ENCODE data around the gene AFAP1L1. TPM values are rescaled to one million over a fixed set of nuclear protein-coding genes. Genes with fewer than 3 reads are reported as not detected.

The AFAP1L1 gene
- total and polyA plus RNA-seq, 2 of the 13 experiments (the other 11 are each of a cell fraction or from before 2014, with no cell fraction given) = 0.38 to 1.0 TPM

GRCh38 chr5:149381986-149382338, 110.3 kb downstream of the AFAP1L1 start (continued):
- TF ChIP-seq HNF4A (CRISPR knock-in tag; IDR thresholded peaks at IDR 0.05) = peak; percentile 50; the same call in 1 of the 2 replicates
- no peak for TF ChIP-seq ZNF800 (CRISPR knock-in tag; IDR thresholded peaks at IDR 0.05)
- TF ChIP-seq MYNN (CRISPR knock-in tag; IDR thresholded peaks at IDR 0.05; ENCODE audit: low read depth) = no peak
- 0 out of 2 replicates have a peak, but pooled peaks have one; percentile 36 for TF ChIP-seq ZNF331 (CRISPR knock-in tag; IDR thresholded peaks at IDR 0.05)
- no peak for TF ChIP-seq NFIC (IDR thresholded peaks at IDR 0.05; ENCODE audit: low read length)
- no peak for TF ChIP-seq SNRNP70 (IDR thresholded peaks at IDR 0.05; ENCODE audit: low read depth, low read length)
- TF ChIP-seq ZSCAN21 (CRISPR knock-in tag; IDR thresholded peaks at IDR 0.05; ENCODE audit: borderline replicate concordance) = 0 out of 2 replicates have a peak, but pooled peaks have one; percentile 6
- TF ChIP-seq NR2F6 (IDR thresholded peaks at IDR 0.05) = peak; percentile 35; the same call in 1 of the 2 replicates
- TF ChIP-seq NR2F6 (CRISPR knock-in tag; IDR thresholded peaks at IDR 0.05) = peak; percentile 60
- no peak for TF ChIP-seq FOXP1 (IDR thresholded peaks at IDR 0.05)
- no peak for TF ChIP-seq FOXP1 (CRISPR knock-in tag; IDR thresholded peaks at IDR 0.05)
- TF ChIP-seq POGZ (CRISPR knock-in tag; IDR thresholded peaks at IDR 0.05) = 0 out of 2 replicates have a peak, but pooled peaks have one; percentile 39
- TF ChIP-seq MED1 (CRISPR knock-in tag; IDR thresholded peaks at IDR 0.05) = peak; percentile 51; the same call in 1 of the 2 replicates
- no peak for TF ChIP-seq SRSF9 (IDR thresholded peaks at IDR 0.05; ENCODE audit: borderline replicate concordance, insufficient read depth, low read depth, low read length, poor library complexity, severe bottlenecking)
- peak; percentile 46; the same call in 1 of the 2 replicates for TF ChIP-seq NRL (CRISPR knock-in tag; IDR thresholded peaks at IDR 0.05; ENCODE audit: borderline replicate concordance)
- peak; percentile 65 to 79; a peak in 3 of 4 replicates for TF ChIP-seq HMGXB4 (CRISPR knock-in tag; IDR thresholded peaks at IDR 0.05; ENCODE audit: borderline replicate concordance in 1 of 2, low read depth in 1 of 2)
- peak; percentile 62; the same call in 1 of the 2 replicates for TF ChIP-seq RXRB (CRISPR knock-in tag; IDR thresholded peaks at IDR 0.05; ENCODE audit: borderline replicate concordance)
- TF ChIP-seq NFE2L2 (IDR thresholded peaks at IDR 0.05; ENCODE audit: low read length) = no peak
- no peak for TF ChIP-seq ZNF512 (CRISPR knock-in tag; IDR thresholded peaks at IDR 0.05)
- no peak for TF ChIP-seq POLR2AphosphoS2 (IDR thresholded peaks at IDR 0.05; ENCODE audit: low read depth, low read length)
- TF ChIP-seq SAP130 (CRISPR knock-in tag; IDR thresholded peaks at IDR 0.05; ENCODE audit: low read depth) = peak; percentile 27; the same call in 1 of the 2 replicates
- no peak for TF ChIP-seq ZNF670 (CRISPR knock-in tag; IDR thresholded peaks at IDR 0.05; ENCODE audit: borderline replicate concordance)
- no peak for TF ChIP-seq ZNF230 (CRISPR knock-in tag; IDR thresholded peaks at IDR 0.05)
- TF ChIP-seq POLR2G (IDR thresholded peaks at IDR 0.05; ENCODE audit: low read depth, low read length) = no peak
- TF ChIP-seq ZNF740 (CRISPR knock-in tag; IDR thresholded peaks at IDR 0.05) = no peak
- TF ChIP-seq FOSL2 (CRISPR knock-in tag; IDR thresholded peaks at IDR 0.05) = no peak
- TF ChIP-seq TSC22D2 (CRISPR knock-in tag; IDR thresholded peaks at IDR 0.05; ENCODE audit: borderline replicate concordance) = no peak
- TF ChIP-seq MIXL1 (CRISPR knock-in tag; IDR thresholded peaks at IDR 0.05) = no peak

Data from HepG2 (cell line).